Measurements from ENCODE around the gene SORL1.

SORL1 gene

GRCh38 chr11:121486054-121486453 is 33.9 kb downstream of the SORL1 start:
- no peak for DNase-seq (ENCODE audit: low read depth)
- TF ChIP-seq, protein P1, sequence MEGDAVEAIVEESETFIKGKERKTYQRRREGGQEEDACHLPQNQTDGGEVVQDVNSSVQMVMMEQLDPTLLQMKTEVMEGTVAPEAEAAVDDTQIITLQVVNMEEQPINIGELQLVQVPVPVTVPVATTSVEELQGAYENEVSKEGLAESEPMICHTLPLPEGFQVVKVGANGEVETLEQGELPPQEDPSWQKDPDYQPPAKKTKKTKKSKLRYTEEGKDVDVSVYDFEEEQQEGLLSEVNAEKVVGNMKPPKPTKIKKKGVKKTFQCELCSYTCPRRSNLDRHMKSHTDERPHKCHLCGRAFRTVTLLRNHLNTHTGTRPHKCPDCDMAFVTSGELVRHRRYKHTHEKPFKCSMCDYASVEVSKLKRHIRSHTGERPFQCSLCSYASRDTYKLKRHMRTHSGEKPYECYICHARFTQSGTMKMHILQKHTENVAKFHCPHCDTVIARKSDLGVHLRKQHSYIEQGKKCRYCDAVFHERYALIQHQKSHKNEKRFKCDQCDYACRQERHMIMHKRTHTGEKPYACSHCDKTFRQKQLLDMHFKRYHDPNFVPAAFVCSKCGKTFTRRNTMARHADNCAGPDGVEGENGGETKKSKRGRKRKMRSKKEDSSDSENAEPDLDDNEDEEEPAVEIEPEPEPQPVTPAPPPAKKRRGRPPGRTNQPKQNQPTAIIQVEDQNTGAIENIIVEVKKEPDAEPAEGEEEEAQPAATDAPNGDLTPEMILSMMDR (IDR thresholded peaks at IDR 0.05; ENCODE audit: control insufficient read depth, insufficient read depth, low read depth, low read length, missing control alignments) = no peak
- H3K4me3 ChIP-seq (ENCODE audit: control insufficient read depth, low read depth, low read length) = no peak overlapping the region

GRCh38 chr11:121487191-121487590 is 35.1 kb downstream of the SORL1 start:
- DNase-seq (ENCODE audit: low read depth) = no peak
- TF ChIP-seq, protein P1 (IDR thresholded peaks at IDR 0.05; ENCODE audit: control insufficient read depth, insufficient read depth, low read depth, low read length, missing control alignments) = no peak
- H3K4me3 ChIP-seq (ENCODE audit: control insufficient read depth, low read depth, low read length) = no peak overlapping the region

DNA sequence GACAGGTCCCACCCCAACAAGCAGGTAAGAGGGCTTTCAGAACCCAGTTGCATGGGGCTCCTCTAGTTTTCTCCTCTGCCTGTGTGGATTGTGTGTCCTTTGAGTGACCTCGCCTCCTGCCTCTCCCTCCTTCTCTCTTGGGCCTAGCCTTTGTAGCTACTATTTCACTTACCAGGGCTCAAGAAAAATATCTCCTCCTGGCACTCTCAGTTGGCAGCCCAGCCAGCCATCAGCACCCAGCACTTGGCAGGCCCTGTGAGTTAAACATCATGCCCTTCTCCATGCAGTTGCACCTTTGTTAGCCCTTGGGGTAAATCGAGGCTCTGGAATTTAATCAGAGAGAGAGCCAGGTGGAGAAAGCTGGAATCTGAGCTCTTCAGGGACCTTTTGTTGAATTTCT is 36.1 kb downstream of the SORL1 start:
- H3K4me3 ChIP-seq (ENCODE audit: control insufficient read depth, low read depth, low read length) = no peak overlapping the region
- no peak for DNase-seq (ENCODE audit: low read depth)
- TF ChIP-seq, protein P1 (IDR thresholded peaks at IDR 0.05; ENCODE audit: control insufficient read depth, insufficient read depth, low read depth, low read length, missing control alignments) = no peak

DNA sequence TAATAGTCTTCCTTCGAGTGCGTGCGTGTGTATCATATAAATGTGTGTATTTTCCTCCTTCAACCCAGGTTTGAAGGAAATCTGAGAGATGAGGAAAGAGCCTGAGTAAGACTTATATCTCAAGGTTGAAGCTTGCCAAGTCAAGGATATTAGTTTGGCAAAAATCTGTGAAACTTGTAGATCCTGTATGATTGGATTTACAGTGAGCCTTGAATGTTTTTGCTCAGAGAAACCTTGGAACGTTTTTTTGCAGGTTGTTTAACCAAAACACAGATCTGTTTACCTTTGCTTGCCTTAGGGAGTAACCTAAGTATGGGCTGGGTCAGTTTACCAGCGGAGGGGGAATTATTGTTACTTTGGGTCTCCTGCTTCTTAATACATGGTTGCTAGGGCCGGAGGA is 36.5 kb downstream of the SORL1 start:
- no peak for DNase-seq (ENCODE audit: low read depth)
- TF ChIP-seq, protein P1 (IDR thresholded peaks at IDR 0.05; ENCODE audit: control insufficient read depth, insufficient read depth, low read depth, low read length, missing control alignments) = no peak
- H3K4me3 ChIP-seq (ENCODE audit: control insufficient read depth, low read depth, low read length) = no peak overlapping the region

- no peak for DNase-seq (ENCODE audit: low read depth)
- H3K4me3 ChIP-seq (ENCODE audit: control insufficient read depth, low read depth, low read length) = no peak overlapping the region
- TF ChIP-seq, protein P1 (IDR thresholded peaks at IDR 0.05; ENCODE audit: control insufficient read depth, insufficient read depth, low read depth, low read length, missing control alignments) = no peak
Observed at GRCh38 chr11:121489823-121490222, 37.7 kb downstream of the SORL1 start.

DNA sequence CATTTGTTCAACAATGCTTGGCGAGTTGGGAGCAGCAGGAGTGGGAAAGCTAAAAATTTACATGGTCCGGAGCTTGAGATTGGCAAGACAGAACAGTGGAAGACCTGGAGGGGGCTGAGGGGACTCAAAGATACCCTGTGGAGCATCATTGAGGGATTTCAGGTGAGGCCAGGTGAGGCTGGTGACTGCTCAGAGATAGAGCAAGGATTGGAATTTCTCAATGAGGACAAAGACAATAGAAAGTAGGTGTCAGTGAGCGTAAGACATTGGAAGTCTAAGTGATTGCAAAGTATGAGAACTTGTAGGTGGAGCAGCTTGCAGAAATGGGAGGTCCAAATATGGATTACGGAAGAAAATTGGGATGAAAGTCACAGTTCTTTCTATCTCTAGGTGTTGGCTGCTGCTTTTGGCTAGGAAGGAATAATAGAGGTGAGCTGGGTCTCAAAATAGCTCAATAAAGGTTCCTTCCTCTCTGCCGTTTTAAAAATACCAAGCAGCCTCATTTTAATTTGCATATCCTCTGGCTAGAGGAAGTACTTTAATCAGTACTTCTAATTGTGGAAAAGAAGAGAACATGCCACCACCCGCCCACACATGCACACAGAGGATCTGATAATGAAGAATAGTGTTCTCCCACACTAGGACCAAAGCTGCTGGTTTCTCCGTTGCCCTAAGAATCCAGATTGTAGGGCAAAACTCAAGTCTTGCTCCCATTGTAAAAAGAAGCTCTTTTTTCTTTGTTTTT is 42.4 kb downstream of the SORL1 start:
- DNase-seq (ENCODE audit: low read depth) = no peak
- TF ChIP-seq, protein P1 (IDR thresholded peaks at IDR 0.05; ENCODE audit: control insufficient read depth, insufficient read depth, low read depth, low read length, missing control alignments) = no peak
- no peak overlapping the region for H3K4me3 ChIP-seq (ENCODE audit: control insufficient read depth, low read depth, low read length)
